Left lung (tissue), 10 donors: ENCODE measurements around the gene HOXD11. TPM values are rescaled to one million over a fixed set of nuclear protein-coding genes. Genes with fewer than 3 reads are reported as not detected.

ENCODE experiments used
- ATAC-seq: fragments of 200-7000 bp; cut with Tn5 transposase; one replicate; pipeline ENCODE4 v1.9.1; 2020; ENCODE audit warnings: moderate library complexity
- DNase-seq, 4 donors: peaks; one replicate each; pipeline ENCODE4 v3.0.0-alpha.2; 2013 to 2020
- H3K27ac ChIP-seq, 2 donors: fragments of 200-600 bp; sonication (generic) in 1 of 2; one replicate each; pipeline versions ENCODE4 v1.5.0 to v1.8.0; 2020 to 2021
- H3K27me3 ChIP-seq, 2 donors: fragments of 200-600 bp; sonication (generic) in 1 of 2; one replicate each; pipeline versions ENCODE4 v1.5.0 to v1.8.0; 2020 to 2021
- H3K36me3 ChIP-seq, 2 donors: fragments of 200-600 bp; sonication (generic) in 1 of 2; one replicate each; pipeline versions ENCODE4 v1.5.0 to v1.8.0; 2020 to 2021
- H3K4me1 ChIP-seq, 2 donors: fragments of 200-600 bp; one replicate each; pipeline ENCODE4 v1.8.0; 2021
- H3K4me3 ChIP-seq, 2 donors: fragments of 200-600 bp; sonication (generic) in 1 of 2; one replicate each; pipeline versions ENCODE4 v1.5.0 to v1.8.0; 2020 to 2021; ENCODE audit warnings: mild to moderate bottlenecking in 1 of 2
- H3K9me3 ChIP-seq, 2 donors: fragments of 200-600 bp; sonication (generic) in 1 of 2; one replicate each; pipeline versions ENCODE4 v1.5.0 to v1.8.0; 2020 to 2021
- intact Hi-C, 2 donors: fragments of 100-400 bp; cut with DNase I; formaldehyde crosslinking; loops; one replicate each; pipeline versions ENCODE4 v1.11.2 to v1.14.2; 2022
- polyA plus RNA-seq, 6 donors: library from polyadenylated mRNA; unstranded; fragments of 120-200 nt; gene quantifications; one replicate each; pipeline ENCODE4 v1.2.1, GENCODE V29; 2013; ENCODE audit not compliant: insufficient read length in 6 of 6
- total RNA-seq, 2 donors: library from RNA; stranded (reverse); fragmentation: NEBNext Ultra II Directional; extraction: Animal tissue kit (Norgen Biotek cat#: 25700); gene quantifications; one replicate each; pipeline ENCODE4 v1.2.1, GENCODE V29; 2021
- TF ChIP-seq, protein P1 (sequence below), 2 donors: fragments of 200-600 bp; sonication (generic) in 1 of 2; IDR thresholded peaks; one replicate each; pipeline versions ENCODE4 v1.5.0 to v1.8.0; 2021; ENCODE audit warnings: antibody characterized with exemption in 2 of 2
- donor health status: DM: no; HTN: yes; CAD: no.
- donor health status: DM: no; HTN: no; CAD: no.

The HOXD11 gene
- total and polyA plus RNA-seq, 8 donors, result 0.21 to 0.51 (median 0.25) TPM; not detected in 5

DNA sequence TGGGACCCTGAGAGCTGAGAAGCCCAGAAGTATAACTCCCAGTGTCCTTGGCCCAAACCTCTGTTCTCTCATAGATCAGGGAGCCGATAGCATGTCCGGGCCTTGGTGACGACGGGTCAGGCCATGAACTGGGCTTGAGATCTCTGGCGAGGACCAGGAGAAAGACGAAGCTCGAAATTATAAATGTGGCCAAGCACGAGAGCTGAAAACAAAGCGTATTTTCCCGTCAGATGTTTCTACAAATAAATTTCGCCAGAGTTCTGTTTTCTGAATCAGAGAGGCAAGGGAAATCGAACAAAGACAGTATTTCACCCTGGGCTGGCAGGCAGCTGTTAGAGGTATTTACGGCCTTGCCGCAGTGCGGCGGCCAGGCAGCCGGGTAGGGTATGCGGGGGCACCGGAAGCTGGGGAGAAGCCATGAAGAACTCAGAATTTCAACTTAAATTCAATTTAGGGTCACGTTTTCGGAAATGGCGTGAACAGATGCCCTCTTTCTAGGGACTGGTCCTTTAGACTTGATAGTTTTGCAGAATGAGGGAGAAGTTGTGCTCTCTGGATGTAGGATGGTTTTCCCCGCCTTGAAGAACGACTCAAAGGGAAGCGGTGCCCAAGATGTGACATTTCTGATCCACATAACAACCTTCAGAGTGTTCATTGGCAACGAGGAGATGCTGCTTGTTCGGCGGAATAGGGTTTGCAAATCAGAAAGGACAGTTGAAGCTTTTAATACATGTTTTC lies 32.0 kb downstream of the HOXD11 start:
- Histone ChIP-seq H3K9me3 (no peaks in the 10 kb centered on the region), H3K4me3 (no peak overlapping the region), H3K27me3 (peaks cover 74 to 100% of the 10 kb centered on the region in 2 donors), H3K4me1 (peaks cover 12 to 20% of the 10 kb centered on the region in 2 donors), H3K36me3 (no peaks in the 10 kb centered on the region), H3K27ac (no peak overlapping the region)
- ATAC-seq (no peak), DNase-seq (no peak)
- intact Hi-C loops, result loop anchor here in 1 of 2 donors (5.0 to 10.0 kb wide), 2 partner anchors 418 to 676 kb away; no protein-coding TSS in a partner anchor
- TF ChIP-seq, protein P1, sequence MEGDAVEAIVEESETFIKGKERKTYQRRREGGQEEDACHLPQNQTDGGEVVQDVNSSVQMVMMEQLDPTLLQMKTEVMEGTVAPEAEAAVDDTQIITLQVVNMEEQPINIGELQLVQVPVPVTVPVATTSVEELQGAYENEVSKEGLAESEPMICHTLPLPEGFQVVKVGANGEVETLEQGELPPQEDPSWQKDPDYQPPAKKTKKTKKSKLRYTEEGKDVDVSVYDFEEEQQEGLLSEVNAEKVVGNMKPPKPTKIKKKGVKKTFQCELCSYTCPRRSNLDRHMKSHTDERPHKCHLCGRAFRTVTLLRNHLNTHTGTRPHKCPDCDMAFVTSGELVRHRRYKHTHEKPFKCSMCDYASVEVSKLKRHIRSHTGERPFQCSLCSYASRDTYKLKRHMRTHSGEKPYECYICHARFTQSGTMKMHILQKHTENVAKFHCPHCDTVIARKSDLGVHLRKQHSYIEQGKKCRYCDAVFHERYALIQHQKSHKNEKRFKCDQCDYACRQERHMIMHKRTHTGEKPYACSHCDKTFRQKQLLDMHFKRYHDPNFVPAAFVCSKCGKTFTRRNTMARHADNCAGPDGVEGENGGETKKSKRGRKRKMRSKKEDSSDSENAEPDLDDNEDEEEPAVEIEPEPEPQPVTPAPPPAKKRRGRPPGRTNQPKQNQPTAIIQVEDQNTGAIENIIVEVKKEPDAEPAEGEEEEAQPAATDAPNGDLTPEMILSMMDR (IDR thresholded peaks at IDR 0.05), result no peak

DNA sequence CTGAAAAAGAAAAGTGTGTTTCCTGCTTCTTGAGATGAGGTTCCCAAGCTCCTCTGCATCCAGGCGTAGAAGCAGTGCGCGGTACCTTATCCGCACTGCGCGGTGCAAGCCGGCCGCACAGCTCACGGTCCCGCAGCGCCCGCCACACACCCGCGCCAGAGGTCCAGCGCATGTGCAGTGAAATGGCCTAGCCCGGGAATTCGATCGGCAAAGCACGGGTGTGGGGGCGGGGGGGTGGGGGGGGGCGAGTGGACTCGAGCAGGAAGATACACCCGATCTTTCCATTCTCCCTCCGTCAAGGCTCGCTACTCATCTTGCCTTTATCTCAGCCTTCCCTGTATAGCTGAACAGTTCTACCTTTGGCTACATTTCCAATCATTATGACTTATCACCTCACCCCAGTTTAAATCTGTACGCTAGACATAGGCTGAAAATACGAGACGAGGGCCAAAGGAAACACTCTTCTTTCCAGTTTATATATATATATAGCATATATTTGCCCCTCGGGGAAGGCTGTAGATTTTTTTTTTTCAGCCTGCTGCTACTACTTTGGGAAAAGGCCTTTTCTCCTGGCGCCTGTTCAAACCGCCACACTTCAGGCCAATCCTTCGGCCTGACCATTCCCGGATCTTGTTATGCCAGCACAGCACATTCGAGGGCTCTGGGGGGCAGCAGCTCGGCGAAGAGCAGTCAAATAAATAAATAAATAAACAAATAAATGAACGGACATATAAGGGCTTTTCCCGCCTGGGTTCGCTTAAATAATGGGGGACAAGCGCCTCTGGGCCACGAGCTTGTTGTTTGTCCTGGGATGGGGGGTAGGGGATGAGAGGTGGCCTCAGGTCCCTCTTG lies 32.8 kb downstream of the HOXD11 start:
- no peak overlapping the region for H3K27ac ChIP-seq
- DNase-seq (no peak), ATAC-seq (peak; percentile 10)
- peaks cover 12 to 20% of the 10 kb centered on the region in 2 donors for H3K4me1 ChIP-seq
- no peaks in the 10 kb centered on the region for H3K9me3 ChIP-seq
- H3K27me3 ChIP-seq, result peaks cover 69 to 100% of the 10 kb centered on the region in 2 donors
- intact Hi-C loops, result loop anchor here in 1 of 2 donors (5.0 to 10.0 kb wide), 3 partner anchors 315 to 675 kb away; no protein-coding TSS in a partner anchor
- H3K36me3 ChIP-seq, result no peaks in the 10 kb centered on the region
- H3K4me3 ChIP-seq, result peak overlapping the region in 1 of 2 donors; percentile 31
- TF ChIP-seq, protein P1 (IDR thresholded peaks at IDR 0.05), result no peak

DNA sequence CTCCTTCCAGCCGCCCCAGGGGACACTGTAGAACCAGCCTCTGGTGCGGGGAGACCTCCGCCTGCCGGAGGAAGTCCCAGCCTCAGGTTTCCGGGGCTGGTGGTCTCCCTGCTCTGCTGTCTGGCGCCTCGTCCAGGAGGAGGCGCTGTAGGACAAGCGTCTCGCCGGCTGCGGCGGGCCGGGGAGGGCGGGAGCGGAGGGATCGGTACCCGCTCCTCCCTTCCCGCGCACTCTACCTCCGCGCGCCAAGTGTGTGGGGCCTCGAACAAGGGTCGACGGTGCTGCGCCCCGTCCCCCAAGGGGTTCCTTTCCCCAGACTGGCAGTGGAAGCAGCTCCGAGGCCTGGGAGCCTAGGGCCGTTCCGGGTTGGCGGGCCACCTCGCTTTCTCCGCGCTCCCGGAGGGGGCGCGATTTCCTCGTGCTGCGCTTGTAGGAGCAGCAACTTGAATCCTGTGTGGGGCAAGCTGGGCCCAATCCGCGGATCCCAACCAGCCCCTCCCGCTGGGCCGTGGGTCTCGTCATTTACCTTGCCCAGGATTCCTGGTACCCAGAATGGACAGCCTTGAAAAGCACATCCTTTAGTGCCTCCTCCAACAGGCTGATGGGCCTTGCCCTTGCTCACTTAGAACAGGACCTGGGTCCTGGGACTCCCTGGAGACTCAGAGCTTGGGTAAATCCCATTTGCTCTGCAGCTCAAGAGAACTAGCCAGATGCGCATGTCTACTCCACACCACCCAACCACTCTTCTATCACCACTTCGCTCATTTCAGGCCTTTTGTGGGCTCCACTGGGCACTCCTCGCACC lies 33.6 kb downstream of the HOXD11 start:
- H3K4me1 ChIP-seq, result peaks cover 12 to 20% of the 10 kb centered on the region in 2 donors
- no peak overlapping the region for H3K27ac ChIP-seq
- peaks cover 69 to 100% of the 10 kb centered on the region in 2 donors for H3K27me3 ChIP-seq
- DNase-seq (peak; percentile 54 to 89 (median 80)), ATAC-seq (peak; percentile 97)
- H3K9me3 ChIP-seq, result no peaks in the 10 kb centered on the region
- intact Hi-C loops, result loop anchor here in 1 of 2 donors (10.0 kb wide), 1 partner anchor 314 kb away; no protein-coding TSS in a partner anchor
- peak overlapping the region; percentile 18 to 31 for H3K4me3 ChIP-seq
- TF ChIP-seq, protein P1 (IDR thresholded peaks at IDR 0.05), result peak; percentile 81
- H3K36me3 ChIP-seq, result no peaks in the 10 kb centered on the region

DNA sequence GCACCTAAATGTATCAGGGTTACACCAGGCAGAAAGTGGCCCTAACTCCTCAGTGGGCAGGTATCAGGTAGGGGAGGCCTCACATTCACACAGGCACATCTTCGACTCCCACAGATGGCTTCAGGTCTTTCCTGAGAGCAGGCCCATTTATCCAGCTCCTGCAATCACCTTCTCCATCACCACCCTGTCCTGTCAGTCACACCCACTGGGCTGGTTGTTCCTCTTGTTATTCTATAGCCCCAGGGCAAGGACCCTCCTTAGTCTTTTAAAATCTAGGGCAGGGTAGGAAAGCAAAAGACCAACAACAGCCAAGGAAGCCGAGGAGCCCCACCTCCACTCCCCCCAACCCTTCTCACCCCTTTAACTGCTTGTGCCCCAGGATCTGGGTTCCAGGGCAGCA lies 35.2 kb downstream of the HOXD11 start:
- Histone ChIP-seq H3K27ac (no peak overlapping the region), H3K4me3 (no peak overlapping the region), H3K4me1 (peaks cover 4 to 12% of the 10 kb centered on the region in 2 donors), H3K9me3 (no peaks in the 10 kb centered on the region), H3K36me3 (no peaks in the 10 kb centered on the region), H3K27me3 (peaks cover 69 to 100% of the 10 kb centered on the region in 2 donors)
- intact Hi-C loops, result loop anchor here in 1 of 2 donors (10.0 kb wide), 1 partner anchor 313 kb away; no protein-coding TSS in a partner anchor
- TF ChIP-seq, protein P1 (IDR thresholded peaks at IDR 0.05), result no peak
- ATAC-seq (no peak), DNase-seq (no peak)
